Measurements from ENCODE around the gene GAB2.

- TF ChIP-seq CTCF (IDR thresholded peaks at IDR 0.05) = no peak
- TF ChIP-seq EZH2 (IDR thresholded peaks at IDR 0.05; ENCODE audit: borderline replicate concordance, insufficient read depth, low read depth, low read length, poor library complexity, severe bottlenecking) = no peak
These were observed 223.1 kb downstream of the GAB2 start for GRCh38 chr11:78194490-78194889.
